PC-9 (cell line): ENCODE results near the gene RPS19BP1.

Experiments
- EZH2 ChIP-seq: fragments of 200-600 bp; sonication (generic); IDR thresholded peaks from 2 replicates; pipeline ENCODE4 v1.8.0; 2017; ENCODE audit warnings: antibody characterized with exemption, low read depth
- TF ChIP-seq, protein P1 (sequence below): fragments of 200-600 bp; sonication (generic); conservative IDR thresholded peaks from 2 replicates; pipeline ENCODE4 v1.6.1; 2017; ENCODE audit warnings: mixed run types, antibody characterized with exemption, mild to moderate bottlenecking, moderate library complexity

DNA sequence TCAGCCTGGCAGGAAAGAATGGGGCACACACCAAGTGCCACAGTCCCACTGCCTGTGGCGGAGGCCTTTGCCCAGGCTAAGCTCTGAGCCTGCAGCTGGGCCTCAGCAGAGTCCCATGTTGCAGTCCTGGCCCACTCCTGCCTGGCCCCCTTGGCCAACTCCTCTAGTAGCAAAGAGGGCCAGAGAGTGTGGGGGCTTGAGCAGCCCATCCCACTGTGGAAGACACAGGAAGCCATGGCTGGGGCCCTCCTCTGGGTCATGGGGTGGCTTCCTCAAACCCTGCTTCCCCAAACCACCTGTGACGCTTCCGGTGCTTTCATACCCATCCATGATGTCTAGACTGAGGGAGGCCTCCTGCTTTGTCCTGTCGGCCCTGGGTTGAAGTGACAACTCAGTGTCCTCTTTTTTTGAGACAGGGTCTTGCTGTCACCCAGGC lies 5.8 kb downstream of the RPS19BP1 start:
- TF ChIP-seq, protein P1, sequence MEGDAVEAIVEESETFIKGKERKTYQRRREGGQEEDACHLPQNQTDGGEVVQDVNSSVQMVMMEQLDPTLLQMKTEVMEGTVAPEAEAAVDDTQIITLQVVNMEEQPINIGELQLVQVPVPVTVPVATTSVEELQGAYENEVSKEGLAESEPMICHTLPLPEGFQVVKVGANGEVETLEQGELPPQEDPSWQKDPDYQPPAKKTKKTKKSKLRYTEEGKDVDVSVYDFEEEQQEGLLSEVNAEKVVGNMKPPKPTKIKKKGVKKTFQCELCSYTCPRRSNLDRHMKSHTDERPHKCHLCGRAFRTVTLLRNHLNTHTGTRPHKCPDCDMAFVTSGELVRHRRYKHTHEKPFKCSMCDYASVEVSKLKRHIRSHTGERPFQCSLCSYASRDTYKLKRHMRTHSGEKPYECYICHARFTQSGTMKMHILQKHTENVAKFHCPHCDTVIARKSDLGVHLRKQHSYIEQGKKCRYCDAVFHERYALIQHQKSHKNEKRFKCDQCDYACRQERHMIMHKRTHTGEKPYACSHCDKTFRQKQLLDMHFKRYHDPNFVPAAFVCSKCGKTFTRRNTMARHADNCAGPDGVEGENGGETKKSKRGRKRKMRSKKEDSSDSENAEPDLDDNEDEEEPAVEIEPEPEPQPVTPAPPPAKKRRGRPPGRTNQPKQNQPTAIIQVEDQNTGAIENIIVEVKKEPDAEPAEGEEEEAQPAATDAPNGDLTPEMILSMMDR = no peak
- TF ChIP-seq EZH2 = no peak
